Measurements from ENCODE around the gene YWHAB. TPM values are rescaled to one million over a fixed set of nuclear protein-coding genes. Genes with fewer than 3 reads are reported as not detected.
A peak's percentile ranks its signal among the peaks of the same experiment; 100 is the strongest.

YWHAB gene
- polyA plus RNA-seq, 1 of the 3 experiments (the other 2 are of a cell fraction): 84.3 TPM

DNA sequence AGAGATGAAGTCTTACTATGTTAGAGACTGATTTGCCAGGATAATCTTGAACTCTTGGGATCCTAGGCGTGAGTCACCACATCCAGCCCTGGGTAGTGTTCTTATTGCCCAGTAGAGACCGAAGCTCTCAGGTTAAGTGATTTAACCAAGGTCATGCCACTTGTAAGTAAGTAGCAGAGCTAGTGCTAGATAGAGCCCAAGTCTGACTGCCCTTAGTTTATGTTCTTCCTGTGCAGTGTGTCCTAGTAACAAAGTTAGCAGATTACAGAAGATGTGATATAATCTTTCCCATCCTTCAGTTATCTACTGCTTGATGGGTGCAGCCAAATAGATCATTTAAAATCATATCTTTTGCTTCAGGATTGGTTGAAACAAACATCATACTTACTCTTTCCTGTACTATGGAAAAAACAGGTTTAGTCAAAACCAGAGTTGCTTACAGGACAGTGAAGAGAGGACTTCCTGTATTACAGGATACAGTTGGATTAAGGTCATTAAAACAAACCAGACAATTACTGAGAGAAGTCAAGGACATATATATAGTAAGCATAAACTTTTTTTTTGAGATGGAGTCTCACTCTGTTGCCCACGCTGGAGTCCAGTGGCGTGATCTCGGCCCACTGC, 14.8 kb downstream of the YWHAB start:
- H3K27ac ChIP-seq (ENCODE audit: low read depth in 2 of 2, low read length in 1 of 2): no peak overlapping the region
- ChIA-PET CTCF (interaction anchor here (0.5 kb wide), 1 partner anchor 17 kb away, joined by 3 read pairs; no protein-coding TSS in a partner anchor), POLR2A (no interaction called here)
- H3K4me1 ChIP-seq (ENCODE audit: control insufficient read depth in 1 of 2, insufficient read depth in 2 of 2, low read depth in 1 of 2, low read length in 1 of 2): peaks cover 0 to 2% of the 10 kb centered on the region in 2 experiments; a peak in 2 of 4 replicates
- H3F3A ChIP-seq (replicated peaks; ENCODE audit: insufficient read depth): peaks cover 7% of the 10 kb centered on the region
- TF ChIP-seq FOXM1 (IDR thresholded peaks at IDR 0.05; ENCODE audit: low read depth) (no peak), FOXJ3 (CRISPR knock-in tag; IDR thresholded peaks at IDR 0.05) (no peak), NFIC (IDR thresholded peaks at IDR 0.05; ENCODE audit: borderline replicate concordance) (no peak), POLR2AphosphoS5 (IDR thresholded peaks at IDR 0.05; ENCODE audit: low read depth, low read length) (no peak), GABPA (IDR thresholded peaks at IDR 0.05; ENCODE audit: low read depth) (no peak), SMC3 (IDR thresholded peaks at IDR 0.05; ENCODE audit: low read depth, low read length) (no peak), NRF1 (IDR thresholded peaks at IDR 0.05; ENCODE audit: low read depth, low read length) (no peak), EP300 (IDR thresholded peaks at IDR 0.05; ENCODE audit: borderline replicate concordance in 1 of 2, low read depth in 1 of 2, low read length in 1 of 2) (no peak)
- TF ChIP-seq, protein P1, sequence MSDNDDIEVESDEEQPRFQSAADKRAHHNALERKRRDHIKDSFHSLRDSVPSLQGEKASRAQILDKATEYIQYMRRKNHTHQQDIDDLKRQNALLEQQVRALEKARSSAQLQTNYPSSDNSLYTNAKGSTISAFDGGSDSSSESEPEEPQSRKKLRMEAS (IDR thresholded peaks at IDR 0.05; ENCODE audit: low read depth): no peak
- TF ChIP-seq, protein P2, sequence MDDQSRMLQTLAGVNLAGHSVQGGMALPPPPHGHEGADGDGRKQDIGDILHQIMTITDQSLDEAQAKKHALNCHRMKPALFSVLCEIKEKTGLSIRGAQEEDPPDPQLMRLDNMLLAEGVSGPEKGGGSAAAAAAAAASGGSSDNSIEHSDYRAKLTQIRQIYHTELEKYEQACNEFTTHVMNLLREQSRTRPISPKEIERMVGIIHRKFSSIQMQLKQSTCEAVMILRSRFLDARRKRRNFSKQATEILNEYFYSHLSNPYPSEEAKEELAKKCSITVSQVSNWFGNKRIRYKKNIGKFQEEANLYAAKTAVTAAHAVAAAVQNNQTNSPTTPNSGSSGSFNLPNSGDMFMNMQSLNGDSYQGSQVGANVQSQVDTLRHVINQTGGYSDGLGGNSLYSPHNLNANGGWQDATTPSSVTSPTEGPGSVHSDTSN (IDR thresholded peaks at IDR 0.05): no peak
- no peak for DNase-seq
- H3K4me2 ChIP-seq: no peak overlapping the region
- H2AFZ ChIP-seq (ENCODE audit: low read depth): no peak overlapping the region
- no peaks in the 10 kb centered on the region for H3K27me3 ChIP-seq (ENCODE audit: insufficient read depth)
- H3K9me2 ChIP-seq: no peaks in the 10 kb centered on the region
- H4K20me1 ChIP-seq (ENCODE audit: insufficient read depth): peaks cover 96% of the 10 kb centered on the region
- no peak overlapping the region for H3K9ac ChIP-seq
- no peaks in the 10 kb centered on the region for H3K9me3 ChIP-seq
- H3K79me2 ChIP-seq (ENCODE audit: insufficient read depth): peaks cover 100% of the 10 kb centered on the region
- no peak overlapping the region for H3K4me3 ChIP-seq (ENCODE audit: low read depth in 2 of 2, low read length in 1 of 2)
- WGBS (ENCODE audit: low lambda C conversion rate): 71% methylated on average over 4 of the region's 5 CpGs
- peaks cover 33 to 52% of the 10 kb centered on the region in 2 experiments for H3K36me3 ChIP-seq (replicated peaks in 1 of 2; ENCODE audit: control insufficient read depth in 1 of 2, insufficient read depth in 2 of 2, low read length in 1 of 2)

DNA sequence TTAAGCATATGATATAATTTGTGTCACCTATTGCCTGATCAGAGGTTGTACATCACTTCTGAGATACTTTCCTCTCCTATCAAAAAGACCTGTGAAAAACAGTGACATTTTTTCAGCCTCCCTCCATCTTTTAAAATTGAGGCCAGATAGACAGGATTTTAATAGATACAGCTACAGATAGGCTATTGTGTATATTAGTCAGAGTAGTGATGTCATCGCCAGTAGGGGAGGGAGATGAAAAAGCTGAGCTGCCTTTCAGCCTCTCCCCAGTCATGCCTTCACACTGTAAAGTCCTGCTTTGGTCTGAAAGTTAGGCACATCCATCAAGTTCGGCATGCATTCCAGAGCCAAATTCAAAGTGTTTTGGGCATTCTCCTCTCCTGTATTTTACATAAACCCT, 16.5 kb downstream of the YWHAB start:
- Histone ChIP-seq H3K27ac (ENCODE audit: low read depth in 2 of 2, low read length in 1 of 2) (no peak overlapping the region), H4K20me1 (ENCODE audit: insufficient read depth) (peaks cover 84% of the 10 kb centered on the region), H3K27me3 (ENCODE audit: insufficient read depth) (no peaks in the 10 kb centered on the region), H2AFZ (ENCODE audit: low read depth) (no peak overlapping the region), H3K4me3 (ENCODE audit: low read depth in 2 of 2, low read length in 1 of 2) (no peak overlapping the region), H3K36me3 (replicated peaks in 1 of 2; ENCODE audit: control insufficient read depth in 1 of 2, insufficient read depth in 2 of 2, low read length in 1 of 2) (peaks cover 49 to 68% of the 10 kb centered on the region in 2 experiments), H3K9me2 (no peaks in the 10 kb centered on the region), H3K4me2 (no peak overlapping the region), H3K79me2 (ENCODE audit: insufficient read depth) (peaks cover 90% of the 10 kb centered on the region), H3K9me3 (no peaks in the 10 kb centered on the region), H3F3A (replicated peaks; ENCODE audit: insufficient read depth) (peaks cover 18% of the 10 kb centered on the region), H3K9ac (no peak overlapping the region), H3K4me1 (ENCODE audit: control insufficient read depth in 1 of 2, insufficient read depth in 2 of 2, low read depth in 1 of 2, low read length in 1 of 2) (peaks cover 0 to 2% of the 10 kb centered on the region in 2 experiments; a peak in 1 of 4 replicates)
- TF ChIP-seq CHD2 (IDR thresholded peaks at IDR 0.05; ENCODE audit: low read length, partially characterized antibody): no peak
- peak; percentile 32; the same call in 1 of the 2 replicates for TF ChIP-seq FOSL2 (IDR thresholded peaks at IDR 0.05; ENCODE audit: borderline replicate concordance, low read depth)
- TF ChIP-seq, protein P3, sequence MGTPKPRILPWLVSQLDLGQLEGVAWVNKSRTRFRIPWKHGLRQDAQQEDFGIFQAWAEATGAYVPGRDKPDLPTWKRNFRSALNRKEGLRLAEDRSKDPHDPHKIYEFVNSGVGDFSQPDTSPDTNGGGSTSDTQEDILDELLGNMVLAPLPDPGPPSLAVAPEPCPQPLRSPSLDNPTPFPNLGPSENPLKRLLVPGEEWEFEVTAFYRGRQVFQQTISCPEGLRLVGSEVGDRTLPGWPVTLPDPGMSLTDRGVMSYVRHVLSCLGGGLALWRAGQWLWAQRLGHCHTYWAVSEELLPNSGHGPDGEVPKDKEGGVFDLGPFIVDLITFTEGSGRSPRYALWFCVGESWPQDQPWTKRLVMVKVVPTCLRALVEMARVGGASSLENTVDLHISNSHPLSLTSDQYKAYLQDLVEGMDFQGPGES (IDR thresholded peaks at IDR 0.05; ENCODE audit: low read depth, low read length): no peak
- TF ChIP-seq SIN3A (IDR thresholded peaks at IDR 0.05; ENCODE audit: borderline replicate concordance, low read depth, low read length): no peak
- DNase-seq: no peak
- 58% methylated on average over 2 of the region's 2 CpGs for WGBS (ENCODE audit: low lambda C conversion rate)
- ChIA-PET CTCF (interaction anchor here (2.2 kb wide), 1 partner anchor 11 kb away, joined by 5 read pairs; no protein-coding TSS in a partner anchor), POLR2A (no interaction called here)

Data from SK-N-SH (cell line).